KOPT-K1 (cell line): ENCODE data around the gene RHBDL1.
"Not testable (repeated sequence)": the region's sequence is repeated elsewhere in the genome, so short reads cannot be mapped to it uniquely, and the experiment has no call there.

Experiments
- H3K27ac ChIP-seq: fragments of 200-600 bp; sonication (generic); 2 replicates; pipeline ENCODE4 v1.5.1; 2016; ENCODE audit warnings: antibody characterized with exemption, mild to moderate bottlenecking, low read depth, low read length; ENCODE audit not compliant: poor library complexity, severe bottlenecking
- H3K36me3 ChIP-seq: fragments of 200-600 bp; sonication (generic); 2 replicates; pipeline ENCODE4 v1.5.1; 2017; ENCODE audit warnings: antibody characterized with exemption, mild to moderate bottlenecking, low read length, moderate library complexity; ENCODE audit not compliant: insufficient read depth
- H3K9me3 ChIP-seq: fragments of 200-600 bp; sonication (generic); 2 replicates; pipeline ENCODE4 v1.5.1; 2017; ENCODE audit warnings: antibody characterized with exemption, low read length, mild to moderate bottlenecking; ENCODE audit not compliant: insufficient read depth, poor library complexity, severe bottlenecking

The RHBDL1 gene

DNA sequence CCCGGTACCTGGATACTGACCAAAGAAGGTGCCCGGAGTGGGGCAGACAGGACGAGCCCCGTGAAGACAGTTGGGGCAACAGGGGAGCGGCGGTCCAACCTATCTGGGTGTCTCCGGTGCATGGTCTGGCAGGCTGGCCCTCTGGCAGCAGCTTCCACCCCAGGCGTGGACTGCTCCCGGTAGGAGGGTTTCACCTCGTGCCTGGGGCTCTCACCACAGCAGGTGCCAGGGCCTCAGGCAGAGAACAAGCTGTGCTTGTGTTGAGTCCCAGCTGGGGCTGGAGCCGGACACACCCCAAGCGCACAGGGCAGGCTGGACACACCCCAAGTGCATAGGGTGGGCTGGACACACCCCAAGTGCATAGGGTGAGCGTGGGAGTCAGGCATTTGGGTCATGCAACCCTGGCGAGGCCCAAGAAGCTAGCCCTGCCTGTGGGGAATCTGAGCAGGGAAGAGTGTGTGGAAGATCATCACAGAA, 31.6 kb downstream of the RHBDL1 start:
- H3K9me3 ChIP-seq, result no peaks in the 10 kb centered on the region
- no peaks in the 10 kb centered on the region for H3K36me3 ChIP-seq
- no peak overlapping the region for H3K27ac ChIP-seq

DNA sequence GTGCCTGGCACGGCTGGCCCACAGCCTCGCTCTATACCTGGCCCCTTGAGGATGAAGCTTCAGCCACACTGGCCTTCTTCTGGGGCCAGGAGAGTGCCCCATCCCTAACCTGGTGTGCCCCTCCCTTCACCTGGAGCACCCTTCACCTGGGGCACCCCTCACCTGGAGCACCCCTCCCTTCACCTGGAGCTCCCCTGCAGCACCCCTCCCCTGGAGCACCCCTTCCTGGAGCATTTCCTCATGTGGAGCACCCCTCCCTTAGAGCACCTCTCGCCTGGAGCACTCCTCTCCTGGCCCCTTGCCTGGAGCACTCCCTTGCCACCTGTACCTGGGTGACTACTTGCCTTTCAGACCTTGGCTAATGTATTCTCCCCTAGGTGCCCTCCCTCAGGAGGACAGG, 32.5 kb downstream of the RHBDL1 start:
- Histone ChIP-seq H3K9me3 (no peaks in the 10 kb centered on the region), H3K27ac (no peak overlapping the region), H3K36me3 (no peaks in the 10 kb centered on the region)

DNA sequence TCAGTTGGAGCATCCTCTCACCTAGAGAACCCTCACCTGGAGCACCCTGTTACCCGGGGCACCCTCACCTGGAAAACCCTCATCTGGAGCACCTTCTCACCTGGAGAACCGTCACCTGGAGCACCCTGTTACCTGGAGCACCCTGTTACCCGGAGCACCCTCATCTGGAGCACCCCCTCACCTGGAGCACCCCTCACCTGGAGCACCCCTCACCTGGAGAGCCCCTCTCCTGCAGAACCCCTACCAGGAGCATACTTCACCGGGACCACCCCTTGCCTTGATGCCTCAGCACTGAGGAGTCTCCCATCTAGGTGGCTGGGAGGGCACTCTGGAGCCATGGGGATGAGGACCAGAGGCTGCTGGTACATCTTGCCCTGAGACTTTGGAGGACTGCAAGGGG, 33.5 kb downstream of the RHBDL1 start:
- Histone ChIP-seq H3K27ac (no peak overlapping the region), H3K36me3 (no peaks in the 10 kb centered on the region), H3K9me3 (no peaks in the 10 kb centered on the region)

DNA sequence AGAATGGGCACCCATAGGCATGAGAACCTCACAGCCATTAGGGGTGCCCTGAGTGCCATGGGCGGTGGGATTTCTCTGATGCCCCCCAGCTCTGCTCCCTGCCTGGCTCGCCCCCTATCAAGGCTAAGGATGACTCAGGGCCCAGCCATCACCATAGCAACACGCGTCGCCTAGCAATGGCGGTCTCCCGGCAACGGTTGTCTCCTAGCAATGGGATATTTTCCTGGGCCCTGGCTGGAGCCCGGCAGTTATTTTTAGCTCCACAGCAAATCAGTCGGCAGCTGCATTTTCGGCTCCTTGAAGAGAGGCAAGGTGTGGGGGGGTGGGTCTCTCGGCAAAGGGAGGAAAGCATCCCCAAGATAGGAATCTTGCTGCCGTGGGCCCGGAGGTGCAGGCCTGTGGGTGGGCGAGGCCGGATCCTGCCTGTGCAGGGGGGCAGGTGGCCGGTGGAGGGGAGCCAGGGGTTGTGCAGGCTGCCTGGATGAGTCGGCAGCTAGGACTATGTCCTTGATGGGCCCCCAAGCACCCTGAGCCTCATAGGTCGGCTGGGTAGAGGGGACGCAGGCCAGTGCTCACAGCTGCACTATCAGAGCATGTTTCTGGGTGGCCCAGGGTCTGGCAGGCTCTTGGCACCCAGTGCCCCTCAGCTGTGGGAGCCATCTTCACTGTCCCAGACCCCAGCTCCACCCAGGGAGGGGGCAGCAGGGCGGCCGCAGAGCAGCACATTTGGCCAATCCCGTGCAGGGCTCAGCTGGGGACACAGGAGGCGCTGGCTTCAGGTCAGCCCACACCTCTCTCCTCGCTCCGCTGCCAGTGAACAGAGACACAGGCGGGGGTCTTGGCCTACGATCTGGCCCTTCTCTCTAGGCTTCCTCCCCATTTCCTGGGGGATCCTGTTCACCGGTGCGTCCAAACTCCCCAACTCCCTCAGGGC, 34.4 kb downstream of the RHBDL1 start:
- Histone ChIP-seq H3K27ac (no peak overlapping the region), H3K36me3 (no peaks in the 10 kb centered on the region), H3K9me3 (no peaks in the 10 kb centered on the region)

DNA sequence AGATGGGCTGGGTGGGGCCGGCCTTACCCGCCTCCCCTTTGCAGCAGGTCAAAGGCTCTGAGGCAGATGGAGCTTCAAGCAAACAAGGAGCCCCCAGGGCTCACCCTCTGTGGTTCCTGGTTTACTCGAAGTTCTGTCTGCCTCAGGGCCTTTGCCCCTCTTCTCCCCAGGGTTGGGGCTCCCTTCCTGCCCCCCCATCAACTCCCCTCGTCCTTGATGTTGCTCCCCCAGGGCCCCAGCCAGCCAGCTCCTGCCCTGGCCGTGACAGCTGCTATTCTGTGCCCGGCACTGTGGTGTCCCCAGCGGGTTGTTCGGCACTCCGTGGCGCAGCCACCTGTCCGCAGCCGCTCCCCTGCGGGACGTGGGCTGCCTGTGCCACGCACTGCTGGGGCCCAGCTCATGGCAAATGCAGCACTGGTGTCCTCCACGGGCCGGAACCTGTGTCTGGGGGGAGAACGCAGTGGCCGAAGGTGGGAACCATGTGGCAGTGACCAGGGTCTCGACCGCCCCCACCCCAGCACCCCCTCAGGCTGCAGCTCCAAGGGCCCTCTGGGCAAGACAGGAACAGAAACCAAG, 35.1 kb downstream of the RHBDL1 start:
- Histone ChIP-seq H3K36me3 (no peaks in the 10 kb centered on the region), H3K27ac (no peak overlapping the region), H3K9me3 (no peaks in the 10 kb centered on the region)

DNA sequence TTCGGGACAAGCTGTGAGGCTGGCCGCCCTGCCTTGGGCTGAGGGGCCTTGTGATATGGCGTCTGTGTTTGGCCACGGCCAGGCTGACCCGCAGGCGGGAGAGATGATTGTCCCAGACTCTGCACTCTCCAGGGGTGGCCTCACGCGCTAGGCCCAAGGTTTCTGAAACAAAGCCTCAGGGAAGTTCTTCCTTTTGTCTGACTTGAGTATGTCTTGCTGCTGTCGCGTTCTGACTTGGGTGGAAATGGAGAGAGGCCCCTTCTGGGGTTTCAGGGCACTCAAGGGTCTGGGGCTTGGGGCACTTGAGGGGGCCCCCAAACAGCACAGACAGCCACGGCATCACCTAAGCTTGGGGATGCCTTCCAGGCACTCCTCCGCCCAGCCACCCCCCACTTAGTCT, 35.6 kb downstream of the RHBDL1 start:
- Histone ChIP-seq H3K36me3 (no peaks in the 10 kb centered on the region), H3K27ac (no peak overlapping the region), H3K9me3 (no peaks in the 10 kb centered on the region)

DNA sequence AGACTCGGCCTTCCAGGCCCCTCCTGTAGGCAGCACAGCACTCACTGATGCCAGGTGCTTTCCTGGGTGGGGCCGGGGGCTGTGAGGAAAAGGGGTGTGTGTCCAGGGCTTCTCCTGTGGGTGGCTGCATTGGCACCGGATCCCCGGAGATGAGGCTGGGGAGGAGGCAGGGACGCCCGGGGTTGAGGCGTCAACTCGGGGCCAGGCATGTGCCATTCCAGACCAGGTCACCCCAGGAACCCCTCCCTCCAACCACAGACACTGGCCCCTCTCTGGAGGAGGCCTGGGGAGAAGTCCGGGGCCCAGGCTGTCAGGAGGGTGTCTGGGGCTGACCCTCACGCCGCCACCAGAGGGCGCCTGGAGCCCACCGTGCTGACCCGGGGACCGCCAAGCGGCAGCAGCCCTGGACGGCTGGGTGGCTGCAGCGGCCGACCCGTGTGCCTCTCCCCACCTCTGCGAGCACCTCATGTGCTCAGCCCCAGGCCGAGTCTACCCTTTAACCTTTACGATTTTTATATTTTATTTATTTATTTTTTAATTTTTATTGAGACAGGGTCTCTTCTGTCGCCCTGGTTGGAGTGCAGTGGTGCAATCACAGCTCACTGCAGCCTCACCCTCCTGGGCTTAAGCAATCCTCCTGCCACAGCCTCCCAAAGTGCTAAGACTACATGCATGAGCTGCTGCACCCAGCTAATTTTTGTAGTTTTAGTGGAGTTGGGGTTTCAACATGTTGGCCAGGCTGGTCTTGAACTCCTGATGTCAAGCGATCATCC, 36.3 kb downstream of the RHBDL1 start:
- Histone ChIP-seq H3K9me3 (no peaks in the 10 kb centered on the region), H3K36me3 (no peaks in the 10 kb centered on the region), H3K27ac (no peak overlapping the region)

DNA sequence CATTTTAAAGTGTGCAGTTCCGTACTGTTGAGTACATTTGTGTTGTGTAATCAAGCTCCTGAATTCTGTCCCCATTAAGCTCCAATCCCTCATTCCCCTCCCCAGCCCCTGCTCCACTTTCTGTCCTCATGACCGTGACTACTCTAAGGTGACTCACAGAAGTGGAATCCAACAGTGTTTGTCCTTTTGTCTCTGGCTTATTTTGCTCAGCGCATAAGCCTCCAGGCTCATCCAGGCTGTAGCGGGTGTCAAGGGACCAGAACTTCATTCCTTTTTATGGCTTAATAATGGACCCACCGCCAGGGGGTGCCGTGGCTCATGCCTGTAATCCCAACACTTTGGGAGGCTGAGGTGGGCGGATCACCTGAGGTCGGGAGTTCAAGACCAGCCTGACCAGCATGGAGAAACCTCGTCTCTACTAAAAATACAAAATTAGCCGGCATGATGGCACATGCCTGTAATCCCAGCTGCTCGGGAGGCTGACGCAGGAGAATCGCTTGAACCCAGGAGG, 37.3 kb downstream of the RHBDL1 start:
- not testable (repeated sequence) for H3K27ac ChIP-seq, H3K36me3 ChIP-seq, H3K9me3 ChIP-seq

DNA sequence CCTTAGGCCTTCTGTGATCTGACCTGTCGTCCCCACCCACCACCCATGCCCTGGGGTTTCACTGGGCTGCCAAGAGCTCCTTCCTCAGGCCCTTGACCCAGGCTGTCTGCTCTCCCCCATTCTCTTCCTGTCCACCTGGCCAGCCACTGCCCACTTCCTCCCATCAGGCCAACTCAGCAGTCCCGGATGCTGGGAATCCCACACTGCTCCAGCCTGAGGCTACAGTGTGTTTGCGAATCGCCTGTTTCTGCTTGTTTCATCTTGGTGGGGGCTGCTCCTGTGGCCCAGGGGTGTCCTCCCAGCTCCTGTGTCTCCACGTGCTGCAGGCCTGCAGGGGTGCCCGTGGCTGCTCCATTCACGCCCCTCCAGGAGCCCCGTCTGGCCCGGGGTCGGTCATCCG, 38.6 kb downstream of the RHBDL1 start:
- Histone ChIP-seq H3K36me3 (no peaks in the 10 kb centered on the region), H3K9me3 (no peaks in the 10 kb centered on the region), H3K27ac (no peak overlapping the region)

DNA sequence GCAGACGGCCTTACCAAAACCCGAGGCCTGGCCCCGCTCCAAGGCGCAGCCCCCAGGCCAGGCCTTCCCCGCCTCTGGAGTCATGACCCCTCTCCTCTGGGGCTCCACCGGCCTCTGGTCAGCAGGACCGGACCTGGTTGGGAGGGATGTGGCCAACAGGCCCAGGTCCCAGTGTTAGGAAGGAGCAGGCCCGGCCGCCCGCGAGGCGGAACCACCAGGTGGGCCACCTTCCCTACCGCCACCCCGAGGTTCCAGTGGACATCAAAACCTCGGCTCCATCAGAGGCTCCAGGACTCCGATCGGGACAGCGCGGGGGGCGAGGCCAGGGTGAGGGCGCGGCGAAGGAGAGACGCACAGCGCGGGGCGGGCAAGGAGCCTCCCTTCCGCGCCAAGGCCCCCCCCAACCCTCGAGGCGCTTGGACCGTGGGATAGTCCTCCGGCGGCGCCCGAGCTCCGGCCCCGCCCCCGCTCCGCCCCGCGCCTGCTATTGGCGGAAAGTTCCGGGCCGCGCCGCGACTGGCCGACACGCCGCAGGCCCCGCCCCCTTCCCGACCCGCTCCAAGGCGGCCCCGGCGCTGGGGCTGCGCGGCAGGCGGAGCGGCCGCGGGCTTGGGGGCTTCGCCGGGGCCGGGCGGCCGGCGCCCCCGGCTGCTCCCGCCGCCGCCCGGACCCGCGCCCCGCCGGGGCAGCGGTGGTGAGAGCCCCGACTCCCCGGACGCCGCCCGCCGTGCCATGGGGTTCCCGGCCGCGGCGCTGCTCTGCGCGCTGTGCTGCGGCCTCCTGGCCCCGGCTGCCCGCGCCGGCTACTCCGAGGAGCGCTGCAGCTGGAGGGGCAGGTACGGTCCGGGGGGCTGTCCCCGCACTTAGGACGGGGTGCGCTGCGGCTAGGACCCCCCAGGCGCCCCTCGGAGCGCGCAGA, 39.3 kb downstream of the RHBDL1 start, which contains the start of gene METRN:
Gene METRN (plus strand): TSS at position 561 of the 919 bp plus-strand sequence. CDS start 172 bp downstream, at position 733.
- Histone ChIP-seq H3K27ac (no peak within 1 kb of the TSS), H3K9me3 (no peaks in the 10 kb centered on the region), H3K36me3 (no peaks in the 10 kb centered on the region)

DNA sequence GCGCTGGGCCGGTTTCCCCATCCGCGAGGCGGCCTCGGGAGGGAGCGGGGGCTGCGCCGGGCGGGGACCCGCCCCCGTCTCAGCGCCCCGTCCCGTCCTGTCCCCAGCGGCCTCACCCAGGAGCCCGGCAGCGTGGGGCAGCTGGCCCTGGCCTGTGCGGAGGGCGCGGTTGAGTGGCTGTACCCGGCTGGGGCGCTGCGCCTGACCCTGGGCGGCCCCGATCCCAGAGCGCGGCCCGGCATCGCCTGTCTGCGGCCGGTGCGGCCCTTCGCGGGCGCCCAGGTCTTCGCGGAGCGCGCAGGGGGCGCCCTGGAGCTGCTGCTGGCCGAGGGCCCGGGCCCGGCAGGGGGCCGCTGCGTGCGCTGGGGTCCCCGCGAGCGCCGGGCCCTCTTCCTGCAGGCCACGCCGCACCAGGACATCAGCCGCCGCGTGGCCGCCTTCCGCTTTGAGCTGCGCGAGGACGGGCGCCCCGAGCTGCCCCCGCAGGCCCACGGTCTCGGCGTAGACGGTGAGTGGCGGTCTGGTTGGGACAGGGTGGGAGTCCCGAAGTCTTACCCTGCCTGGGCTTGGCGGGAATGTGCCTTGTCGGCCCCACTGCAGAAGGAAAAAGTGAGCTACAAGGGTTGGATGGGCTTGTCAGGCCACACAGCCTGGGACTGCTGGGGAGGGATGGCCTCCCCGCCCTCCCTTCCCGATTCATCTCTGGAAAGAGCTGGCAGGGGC, 40.2 kb downstream of the RHBDL1 start:
- Histone ChIP-seq H3K9me3 (no peaks in the 10 kb centered on the region), H3K27ac (no peak overlapping the region), H3K36me3 (no peaks in the 10 kb centered on the region)

DNA sequence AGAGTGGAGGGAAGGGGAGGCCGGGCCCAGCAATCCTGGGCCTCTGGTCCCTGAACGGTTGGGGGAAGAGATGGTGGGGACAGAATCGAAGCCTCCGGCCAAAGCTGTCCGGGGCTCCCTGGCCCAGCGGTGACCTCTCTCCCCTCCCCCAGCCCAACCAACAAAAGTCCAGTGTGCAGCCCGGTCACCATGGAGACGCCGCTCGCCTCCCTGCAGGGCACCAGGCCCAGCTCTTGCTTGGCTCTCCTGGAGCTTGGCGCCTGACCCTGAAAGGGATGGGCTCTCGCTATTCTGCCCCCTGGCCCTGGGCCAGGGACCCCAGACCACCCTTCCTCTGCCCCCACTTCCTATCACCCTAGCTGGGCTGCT, 40.7 kb downstream of the RHBDL1 start:
- no peak overlapping the region for H3K27ac ChIP-seq

DNA sequence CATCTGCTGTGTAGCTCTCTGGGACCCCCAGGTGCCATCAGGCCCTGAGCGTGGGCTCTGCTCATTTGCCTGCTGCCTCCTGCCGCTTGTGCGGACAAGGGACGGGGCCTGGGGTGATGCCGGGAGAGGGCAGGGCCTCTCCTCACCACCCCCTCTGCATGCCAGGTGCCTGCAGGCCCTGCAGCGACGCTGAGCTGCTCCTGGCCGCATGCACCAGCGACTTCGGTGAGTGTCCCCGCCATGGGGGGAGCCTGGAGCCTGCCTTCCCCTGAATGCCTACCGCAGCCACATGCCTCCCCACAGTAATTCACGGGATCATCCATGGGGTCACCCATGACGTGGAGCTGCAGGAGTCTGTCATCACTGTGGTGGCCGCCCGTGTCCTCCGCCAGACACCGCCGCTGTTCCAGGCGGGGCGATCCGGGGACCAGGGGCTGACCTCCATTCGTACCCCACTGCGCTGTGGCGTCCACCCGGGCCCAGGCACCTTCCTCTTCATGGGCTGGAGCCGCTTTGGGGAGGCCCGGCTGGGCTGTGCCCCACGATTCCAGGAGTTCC, 41.4 kb downstream of the RHBDL1 start:
- no peak overlapping the region for H3K27ac ChIP-seq
- no peaks in the 10 kb centered on the region for H3K36me3 ChIP-seq
- H3K9me3 ChIP-seq, result no peaks in the 10 kb centered on the region

More for the DNA sequence above, 40.7 kb downstream of the RHBDL1 start:
- Histone ChIP-seq H3K36me3 (no peaks in the 10 kb centered on the region), H3K9me3 (no peaks in the 10 kb centered on the region)
